HepG2 (cell line): ENCODE measurements around the gene TMBIM1. TPM values are rescaled to one million over a fixed set of nuclear protein-coding genes. Genes with fewer than 3 reads are reported as not detected.
A peak's percentile ranks its signal among the peaks of the same experiment; 100 is the strongest.

Source experiments
- GABPB1 ChIP-seq: IDR thresholded peaks from 2 replicates; pipeline ENCODE4 v1.6.1; 2016; ENCODE audit warnings: mild to moderate bottlenecking, missing genetic modification reagents, moderate library complexity, missing compliant biosample characterization
- MTF1 ChIP-seq: sonication (generic); formaldehyde crosslinking; IDR thresholded peaks from 2 replicates; pipeline ENCODE4 v1.5.0; 2020; ENCODE audit warnings: missing genetic modification reagents
- NFIC ChIP-seq: IDR thresholded peaks from 2 replicates; pipeline ENCODE4 v1.6.1; 2012; ENCODE audit warnings: mild to moderate bottlenecking, low read length, inconsistent platforms
- NR2F1 ChIP-seq, 2 experiments: fragments of 450-650 bp in 1 of 2; formaldehyde crosslinking in 1 of 2; IDR thresholded peaks; 2 replicates each; pipeline versions ENCODE4 v1.5.0 to v1.6.1; 2016 to 2020; ENCODE audit warnings: mild to moderate bottlenecking in 1 of 2, missing compliant biosample characterization in 1 of 2, missing genetic modification reagents in 1 of 2, moderate library complexity in 1 of 2
- XRCC5 ChIP-seq: fragments of 200-400 bp; formaldehyde crosslinking; optimal IDR thresholded peaks from 2 replicates; pipeline ENCODE3; 2017; ENCODE audit warnings: mild to moderate bottlenecking, low read length
- ZNF251 ChIP-seq: sonication (generic); formaldehyde crosslinking; IDR thresholded peaks from 2 replicates; pipeline ENCODE4 v1.9.0; 2021; ENCODE audit warnings: mild to moderate bottlenecking, missing genetic modification reagents
- ZNF549 ChIP-seq: sonication (generic); formaldehyde crosslinking; IDR thresholded peaks from 2 replicates; pipeline ENCODE4 v1.5.0; 2020; ENCODE audit warnings: missing genetic modification reagents
- ZSCAN29 ChIP-seq: sonication (generic); formaldehyde crosslinking; conservative IDR thresholded peaks from 2 replicates; pipeline ENCODE4 v1.4.0; 2020; ENCODE audit warnings: mild to moderate bottlenecking, missing genetic modification reagents
- polyA plus RNA-seq, 8 experiments: library from polyadenylated mRNA; depleted of rRNA in 3 of 8; stranded (reverse) in 7 of 8; unstranded in 1 of 8; fragments of >200 nt; fragmentation: Illumina TruSeq in 4 of 8; extraction: Trizol in 4 of 8; gene quantifications; 2 replicates each; pipeline versions ENCODE4 v1.2.1 to v1.2.3, GENCODE V29; 2011 to 2016; ENCODE audit warnings: low read depth in 4 of 8, missing spikeins in 1 of 8, mixed read lengths in 1 of 8; ENCODE audit not compliant: insufficient read depth in 1 of 8
- total RNA-seq, 5 experiments: library from RNA; depleted of rRNA; stranded (reverse); fragments of >200 nt; fragmentation: Illumina TruSeq; extraction: Trizol; gene quantifications; 2 replicates each; pipeline ENCODE4 v1.2.3, GENCODE V29; 2016; ENCODE audit warnings: low read depth in 1 of 5
- TF ChIP-seq, protein P1 (sequence below): sonication (generic); formaldehyde crosslinking; IDR thresholded peaks from 2 replicates; pipeline ENCODE4 v1.4.0; 2020; ENCODE audit warnings: missing genetic modification reagents, borderline replicate concordance
- TF ChIP-seq, protein P2 (sequence below): sonication (generic); formaldehyde crosslinking; IDR thresholded peaks from 2 replicates; pipeline ENCODE4 v1.4.0; 2020; ENCODE audit warnings: missing genetic modification reagents, low read depth, mild to moderate bottlenecking, borderline replicate concordance
- TF ChIP-seq, protein P3 (sequence below): sonication (generic); formaldehyde crosslinking; conservative IDR thresholded peaks from 2 replicates; pipeline ENCODE4 v1.4.0; 2020; ENCODE audit warnings: missing genetic modification reagents
- TF ChIP-seq, protein P4 (sequence below): sonication (generic); formaldehyde crosslinking; IDR thresholded peaks from 2 replicates; pipeline ENCODE4 v1.5.0; 2020; ENCODE audit warnings: mild to moderate bottlenecking, missing genetic modification reagents, borderline replicate concordance
- TF ChIP-seq, protein P5 (sequence below): IDR thresholded peaks from 2 replicates; pipeline ENCODE4 v1.6.1; 2016; ENCODE audit warnings: low read depth, borderline replicate concordance

Gene TMBIM1
- total and polyA plus RNA-seq, 2 of the 13 experiments (the other 11 are each of a cell fraction or from before 2014, with no cell fraction given) = 127 to 139 TPM

DNA sequence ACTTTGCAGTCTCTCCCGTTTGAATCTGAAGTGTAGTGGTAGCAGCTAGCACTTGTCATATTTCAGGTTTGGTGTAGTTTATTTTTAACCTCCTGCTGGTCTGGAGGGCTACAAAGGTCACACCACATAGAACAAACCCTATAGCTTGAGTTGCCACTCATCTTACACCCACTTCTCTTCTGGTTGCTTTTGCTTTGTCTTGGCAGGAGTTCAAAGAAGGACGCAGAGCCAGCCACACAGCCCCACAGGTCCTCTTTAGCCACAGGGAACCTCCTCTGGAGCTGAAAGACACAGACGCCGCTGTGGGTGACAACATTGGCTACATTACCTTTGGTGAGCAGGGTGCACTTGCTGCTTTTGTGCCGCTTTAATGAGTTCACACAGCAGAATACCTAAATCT is 47.1 kb downstream of the TMBIM1 start (continued):
- TF ChIP-seq, protein P1, sequence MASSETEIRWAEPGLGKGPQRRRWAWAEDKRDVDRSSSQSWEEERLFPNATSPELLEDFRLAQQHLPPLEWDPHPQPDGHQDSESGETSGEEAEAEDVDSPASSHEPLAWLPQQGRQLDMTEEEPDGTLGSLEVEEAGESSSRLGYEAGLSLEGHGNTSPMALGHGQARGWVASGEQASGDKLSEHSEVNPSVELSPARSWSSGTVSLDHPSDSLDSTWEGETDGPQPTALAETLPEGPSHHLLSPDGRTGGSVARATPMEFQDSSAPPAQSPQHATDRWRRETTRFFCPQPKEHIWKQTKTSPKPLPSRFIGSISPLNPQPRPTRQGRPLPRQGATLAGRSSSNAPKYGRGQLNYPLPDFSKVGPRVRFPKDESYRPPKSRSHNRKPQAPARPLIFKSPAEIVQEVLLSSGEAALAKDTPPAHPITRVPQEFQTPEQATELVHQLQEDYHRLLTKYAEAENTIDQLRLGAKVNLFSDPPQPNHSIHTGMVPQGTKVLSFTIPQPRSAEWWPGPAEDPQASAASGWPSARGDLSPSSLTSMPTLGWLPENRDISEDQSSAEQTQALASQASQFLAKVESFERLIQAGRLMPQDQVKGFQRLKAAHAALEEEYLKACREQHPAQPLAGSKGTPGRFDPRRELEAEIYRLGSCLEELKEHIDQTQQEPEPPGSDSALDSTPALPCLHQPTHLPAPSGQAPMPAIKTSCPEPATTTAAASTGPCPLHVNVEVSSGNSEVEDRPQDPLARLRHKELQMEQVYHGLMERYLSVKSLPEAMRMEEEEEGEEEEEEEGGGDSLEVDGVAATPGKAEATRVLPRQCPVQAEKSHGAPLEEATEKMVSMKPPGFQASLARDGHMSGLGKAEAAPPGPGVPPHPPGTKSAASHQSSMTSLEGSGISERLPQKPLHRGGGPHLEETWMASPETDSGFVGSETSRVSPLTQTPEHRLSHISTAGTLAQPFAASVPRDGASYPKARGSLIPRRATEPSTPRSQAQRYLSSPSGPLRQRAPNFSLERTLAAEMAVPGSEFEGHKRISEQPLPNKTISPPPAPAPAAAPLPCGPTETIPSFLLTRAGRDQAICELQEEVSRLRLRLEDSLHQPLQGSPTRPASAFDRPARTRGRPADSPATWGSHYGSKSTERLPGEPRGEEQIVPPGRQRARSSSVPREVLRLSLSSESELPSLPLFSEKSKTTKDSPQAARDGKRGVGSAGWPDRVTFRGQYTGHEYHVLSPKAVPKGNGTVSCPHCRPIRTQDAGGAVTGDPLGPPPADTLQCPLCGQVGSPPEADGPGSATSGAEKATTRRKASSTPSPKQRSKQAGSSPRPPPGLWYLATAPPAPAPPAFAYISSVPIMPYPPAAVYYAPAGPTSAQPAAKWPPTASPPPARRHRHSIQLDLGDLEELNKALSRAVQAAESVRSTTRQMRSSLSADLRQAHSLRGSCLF (CRISPR knock-in tag) = no peak
- TF ChIP-seq, protein P2, sequence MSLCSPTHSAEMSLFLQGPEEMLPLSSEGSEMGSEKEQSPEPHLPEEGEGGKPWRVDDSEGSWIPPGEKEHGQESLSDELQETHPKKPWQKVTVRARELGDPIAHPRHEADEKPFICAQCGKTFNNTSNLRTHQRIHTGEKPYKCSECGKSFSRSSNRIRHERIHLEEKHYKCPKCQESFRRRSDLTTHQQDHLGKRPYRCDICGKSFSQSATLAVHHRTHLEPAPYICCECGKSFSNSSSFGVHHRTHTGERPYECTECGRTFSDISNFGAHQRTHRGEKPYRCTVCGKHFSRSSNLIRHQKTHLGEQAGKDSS = no peak
- TF ChIP-seq ZNF251 = no peak
- TF ChIP-seq, protein P3, sequence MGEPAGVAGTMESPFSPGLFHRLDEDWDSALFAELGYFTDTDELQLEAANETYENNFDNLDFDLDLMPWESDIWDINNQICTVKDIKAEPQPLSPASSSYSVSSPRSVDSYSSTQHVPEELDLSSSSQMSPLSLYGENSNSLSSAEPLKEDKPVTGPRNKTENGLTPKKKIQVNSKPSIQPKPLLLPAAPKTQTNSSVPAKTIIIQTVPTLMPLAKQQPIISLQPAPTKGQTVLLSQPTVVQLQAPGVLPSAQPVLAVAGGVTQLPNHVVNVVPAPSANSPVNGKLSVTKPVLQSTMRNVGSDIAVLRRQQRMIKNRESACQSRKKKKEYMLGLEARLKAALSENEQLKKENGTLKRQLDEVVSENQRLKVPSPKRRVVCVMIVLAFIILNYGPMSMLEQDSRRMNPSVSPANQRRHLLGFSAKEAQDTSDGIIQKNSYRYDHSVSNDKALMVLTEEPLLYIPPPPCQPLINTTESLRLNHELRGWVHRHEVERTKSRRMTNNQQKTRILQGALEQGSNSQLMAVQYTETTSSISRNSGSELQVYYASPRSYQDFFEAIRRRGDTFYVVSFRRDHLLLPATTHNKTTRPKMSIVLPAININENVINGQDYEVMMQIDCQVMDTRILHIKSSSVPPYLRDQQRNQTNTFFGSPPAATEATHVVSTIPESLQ (CRISPR knock-in tag) = no peak
- TF ChIP-seq XRCC5 = peak; percentile 57
- 0 out of 2 replicates have a peak, but pooled peaks have one; percentile 46 for TF ChIP-seq NFIC
- TF ChIP-seq, protein P4, sequence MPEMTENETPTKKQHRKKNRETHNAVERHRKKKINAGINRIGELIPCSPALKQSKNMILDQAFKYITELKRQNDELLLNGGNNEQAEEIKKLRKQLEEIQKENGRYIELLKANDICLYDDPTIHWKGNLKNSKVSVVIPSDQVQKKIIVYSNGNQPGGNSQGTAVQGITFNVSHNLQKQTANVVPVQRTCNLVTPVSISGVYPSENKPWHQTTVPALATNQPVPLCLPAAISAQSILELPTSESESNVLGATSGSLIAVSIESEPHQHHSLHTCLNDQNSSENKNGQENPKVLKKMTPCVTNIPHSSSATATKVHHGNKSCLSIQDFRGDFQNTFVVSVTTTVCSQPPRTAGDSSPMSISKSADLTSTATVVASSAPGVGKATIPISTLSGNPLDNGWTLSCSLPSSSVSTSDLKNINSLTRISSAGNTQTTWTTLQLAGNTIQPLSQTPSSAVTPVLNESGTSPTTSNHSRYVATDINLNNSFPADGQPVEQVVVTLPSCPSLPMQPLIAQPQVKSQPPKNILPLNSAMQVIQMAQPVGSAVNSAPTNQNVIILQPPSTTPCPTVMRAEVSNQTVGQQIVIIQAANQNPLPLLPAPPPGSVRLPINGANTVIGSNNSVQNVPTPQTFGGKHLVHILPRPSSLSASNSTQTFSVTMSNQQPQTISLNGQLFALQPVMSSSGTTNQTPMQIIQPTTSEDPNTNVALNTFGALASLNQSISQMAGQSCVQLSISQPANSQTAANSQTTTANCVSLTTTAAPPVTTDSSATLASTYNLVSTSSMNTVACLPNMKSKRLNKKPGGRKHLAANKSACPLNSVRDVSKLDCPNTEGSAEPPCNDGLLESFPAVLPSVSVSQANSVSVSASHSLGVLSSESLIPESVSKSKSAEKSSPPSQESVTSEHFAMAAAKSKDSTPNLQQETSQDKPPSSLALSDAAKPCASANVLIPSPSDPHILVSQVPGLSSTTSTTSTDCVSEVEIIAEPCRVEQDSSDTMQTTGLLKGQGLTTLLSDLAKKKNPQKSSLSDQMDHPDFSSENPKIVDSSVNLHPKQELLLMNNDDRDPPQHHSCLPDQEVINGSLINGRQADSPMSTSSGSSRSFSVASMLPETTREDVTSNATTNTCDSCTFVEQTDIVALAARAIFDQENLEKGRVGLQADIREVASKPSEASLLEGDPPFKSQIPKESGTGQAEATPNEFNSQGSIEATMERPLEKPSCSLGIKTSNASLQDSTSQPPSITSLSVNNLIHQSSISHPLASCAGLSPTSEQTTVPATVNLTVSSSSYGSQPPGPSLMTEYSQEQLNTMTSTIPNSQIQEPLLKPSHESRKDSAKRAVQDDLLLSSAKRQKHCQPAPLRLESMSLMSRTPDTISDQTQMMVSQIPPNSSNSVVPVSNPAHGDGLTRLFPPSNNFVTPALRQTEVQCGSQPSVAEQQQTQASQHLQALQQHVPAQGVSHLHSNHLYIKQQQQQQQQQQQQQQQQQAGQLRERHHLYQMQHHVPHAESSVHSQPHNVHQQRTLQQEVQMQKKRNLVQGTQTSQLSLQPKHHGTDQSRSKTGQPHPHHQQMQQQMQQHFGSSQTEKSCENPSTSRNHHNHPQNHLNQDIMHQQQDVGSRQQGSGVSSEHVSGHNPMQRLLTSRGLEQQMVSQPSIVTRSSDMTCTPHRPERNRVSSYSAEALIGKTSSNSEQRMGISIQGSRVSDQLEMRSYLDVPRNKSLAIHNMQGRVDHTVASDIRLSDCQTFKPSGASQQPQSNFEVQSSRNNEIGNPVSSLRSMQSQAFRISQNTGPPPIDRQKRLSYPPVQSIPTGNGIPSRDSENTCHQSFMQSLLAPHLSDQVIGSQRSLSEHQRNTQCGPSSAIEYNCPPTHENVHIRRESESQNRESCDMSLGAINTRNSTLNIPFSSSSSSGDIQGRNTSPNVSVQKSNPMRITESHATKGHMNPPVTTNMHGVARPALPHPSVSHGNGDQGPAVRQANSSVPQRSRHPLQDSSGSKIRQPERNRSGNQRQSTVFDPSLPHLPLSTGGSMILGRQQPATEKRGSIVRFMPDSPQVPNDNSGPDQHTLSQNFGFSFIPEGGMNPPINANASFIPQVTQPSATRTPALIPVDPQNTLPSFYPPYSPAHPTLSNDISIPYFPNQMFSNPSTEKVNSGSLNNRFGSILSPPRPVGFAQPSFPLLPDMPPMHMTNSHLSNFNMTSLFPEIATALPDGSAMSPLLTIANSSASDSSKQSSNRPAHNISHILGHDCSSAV (CRISPR knock-in tag) = no peak
- no peak for TF ChIP-seq ZSCAN29
- peak in 1 of 2 experiments; percentile 18; a peak in 1 of 4 replicates for TF ChIP-seq NR2F1 (CRISPR knock-in tag; IDR thresholded peaks at IDR 0.05)
- no peak for TF ChIP-seq GABPB1 (CRISPR knock-in tag)
- TF ChIP-seq ZNF549 = no peak
- no peak for TF ChIP-seq MTF1 (CRISPR knock-in tag)
- TF ChIP-seq, protein P5, sequence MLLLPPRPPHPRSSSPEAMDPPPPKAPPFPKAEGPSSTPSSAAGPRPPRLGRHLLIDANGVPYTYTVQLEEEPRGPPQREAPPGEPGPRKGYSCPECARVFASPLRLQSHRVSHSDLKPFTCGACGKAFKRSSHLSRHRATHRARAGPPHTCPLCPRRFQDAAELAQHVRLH (CRISPR knock-in tag) = no peak
